ENCODE data around the gene OGFR. TPM values are rescaled to one million over a fixed set of nuclear protein-coding genes. Genes with fewer than 3 reads are reported as not detected.

Gene OGFR
- total RNA-seq, 1 experiment from 2014 or later = 78.9 TPM

DNA sequence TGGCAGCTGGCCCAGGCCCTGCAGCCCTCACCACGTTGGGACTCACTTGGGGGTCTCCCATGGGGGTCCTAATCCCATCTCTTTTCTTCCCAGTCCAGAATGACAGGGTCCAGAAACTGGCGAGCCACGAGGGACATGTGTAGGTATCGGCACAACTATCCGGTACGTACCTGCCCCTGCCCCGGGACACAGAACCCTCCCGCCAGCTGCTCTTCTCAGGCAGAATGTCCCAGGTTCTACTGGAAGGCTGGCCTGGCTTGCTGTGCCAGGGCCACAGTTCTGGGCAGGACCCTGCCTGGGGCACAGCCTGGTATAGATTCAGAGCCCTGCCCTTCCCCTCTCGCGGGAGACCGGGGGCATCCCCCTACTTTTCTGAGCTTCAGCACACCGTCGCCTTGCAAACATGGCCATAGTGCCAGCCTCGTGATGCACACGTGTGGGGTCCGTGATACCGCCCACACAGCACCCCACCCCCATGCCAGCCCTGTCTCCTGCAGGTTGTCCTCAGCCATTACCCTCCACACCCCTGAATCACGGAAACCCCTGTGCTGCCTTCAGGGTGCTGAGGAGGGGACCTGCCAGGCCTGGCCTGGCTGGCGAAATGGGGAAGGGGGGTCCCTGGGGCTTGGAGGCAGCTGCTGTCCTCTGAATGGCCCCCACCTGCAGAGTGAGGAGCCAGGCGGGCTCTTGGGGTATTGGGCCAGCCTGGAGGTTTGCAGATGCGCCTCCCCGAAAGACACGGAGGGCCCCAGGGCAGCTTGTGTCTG lies 3.0 kb downstream of the OGFR start:
- Histone ChIP-seq H3K4me1 (ENCODE audit: insufficient read depth, low read length) (peaks cover 20% of the 10 kb centered on the region), H3K9me3 (ENCODE audit: low read length) (no peaks in the 10 kb centered on the region), H3K4me3 (ENCODE audit: low read length) (no peak overlapping the region), H3K9ac (ENCODE audit: low read length) (no peak overlapping the region), H3F3A (ENCODE audit: low read length, unreplicated experiment) (no peaks in the 10 kb centered on the region), H3K27ac (ENCODE audit: low read length) (no peak overlapping the region), H3K4me2 (ENCODE audit: low read length) (0 out of 2 replicates have a peak overlapping the region, but pooled peaks have one; percentile 99), H2AFZ (ENCODE audit: low read length) (no peak overlapping the region), H3K36me3 (ENCODE audit: low read depth, low read length) (peaks cover 23% of the 10 kb centered on the region), H3K9me2 (replicated peaks; ENCODE audit: low read length) (no peaks in the 10 kb centered on the region), H3K79me2 (ENCODE audit: low read length) (peaks cover 32% of the 10 kb centered on the region), H4K20me1 (ENCODE audit: low read length) (peaks cover 14% of the 10 kb centered on the region), H3K27me3 (ENCODE audit: low read length) (no peaks in the 10 kb centered on the region)
- ChIA-PET POLR2A (ENCODE audit: unreplicated experiment) (interaction anchor here (0.6 kb wide), 2 partner anchors 13 to 68 kb away, joined by 3 read pairs; no protein-coding TSS in a partner anchor), CTCF (no interaction called here)
- TF ChIP-seq EZH2 (IDR thresholded peaks at IDR 0.05; ENCODE audit: low read length, unreplicated experiment) (no peak), EZH2phosphoT487 (IDR thresholded peaks at IDR 0.05; ENCODE audit: borderline replicate concordance, low read length) (no peak)
- TF ChIP-seq, protein P1, sequence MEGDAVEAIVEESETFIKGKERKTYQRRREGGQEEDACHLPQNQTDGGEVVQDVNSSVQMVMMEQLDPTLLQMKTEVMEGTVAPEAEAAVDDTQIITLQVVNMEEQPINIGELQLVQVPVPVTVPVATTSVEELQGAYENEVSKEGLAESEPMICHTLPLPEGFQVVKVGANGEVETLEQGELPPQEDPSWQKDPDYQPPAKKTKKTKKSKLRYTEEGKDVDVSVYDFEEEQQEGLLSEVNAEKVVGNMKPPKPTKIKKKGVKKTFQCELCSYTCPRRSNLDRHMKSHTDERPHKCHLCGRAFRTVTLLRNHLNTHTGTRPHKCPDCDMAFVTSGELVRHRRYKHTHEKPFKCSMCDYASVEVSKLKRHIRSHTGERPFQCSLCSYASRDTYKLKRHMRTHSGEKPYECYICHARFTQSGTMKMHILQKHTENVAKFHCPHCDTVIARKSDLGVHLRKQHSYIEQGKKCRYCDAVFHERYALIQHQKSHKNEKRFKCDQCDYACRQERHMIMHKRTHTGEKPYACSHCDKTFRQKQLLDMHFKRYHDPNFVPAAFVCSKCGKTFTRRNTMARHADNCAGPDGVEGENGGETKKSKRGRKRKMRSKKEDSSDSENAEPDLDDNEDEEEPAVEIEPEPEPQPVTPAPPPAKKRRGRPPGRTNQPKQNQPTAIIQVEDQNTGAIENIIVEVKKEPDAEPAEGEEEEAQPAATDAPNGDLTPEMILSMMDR (conservative IDR thresholded peaks at IDR 0.05; ENCODE audit: low read depth, low read length) = no peak
- ATAC-seq (no peak), DNase-seq (no peak)
- intact Hi-C loops (cut with micrococcal nuclease) = no loop called here
- BruUV-seq (replicated peaks) = no TSS peak

DNA sequence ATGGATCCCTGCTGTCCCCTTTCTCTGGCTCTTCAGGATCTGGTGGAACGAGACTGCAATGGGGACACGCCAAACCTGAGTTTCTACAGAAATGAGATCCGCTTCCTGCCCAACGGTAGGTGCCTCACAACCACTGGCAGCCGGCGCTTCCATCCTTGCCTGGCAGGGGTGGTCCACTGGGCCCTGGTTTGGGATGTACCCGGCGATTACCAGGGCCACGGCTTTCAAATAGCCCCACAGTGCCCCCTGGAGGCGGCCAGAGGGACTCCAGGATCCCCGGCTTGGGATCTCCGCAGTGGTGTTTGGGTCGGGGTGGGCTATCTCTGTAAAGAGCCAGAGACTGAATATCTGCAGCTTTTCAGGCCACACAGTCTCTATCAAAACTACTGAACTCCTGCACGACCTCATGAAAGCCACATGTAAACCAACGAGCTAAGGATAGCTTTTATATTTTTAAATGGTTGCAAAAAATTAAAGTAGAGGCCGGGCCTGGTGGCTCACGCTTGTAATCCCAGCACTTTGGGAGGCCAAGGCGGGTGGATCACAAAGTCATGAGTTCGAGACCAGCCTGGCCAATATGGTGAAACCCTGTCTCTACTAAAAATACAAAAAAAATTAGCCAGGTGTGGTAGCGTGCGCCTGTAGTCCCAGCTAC lies 3.7 kb downstream of the OGFR start:
- TF ChIP-seq EZH2phosphoT487 (IDR thresholded peaks at IDR 0.05; ENCODE audit: borderline replicate concordance, low read length) = no peak
- TF ChIP-seq EZH2 (IDR thresholded peaks at IDR 0.05; ENCODE audit: low read length, unreplicated experiment) = no peak
- TF ChIP-seq, protein P1 (conservative IDR thresholded peaks at IDR 0.05; ENCODE audit: low read depth, low read length) = peak; percentile 94
- BruUV-seq (replicated peaks) = no TSS peak
- H3K27ac ChIP-seq (ENCODE audit: low read length) = no peak overlapping the region
- POLR2A ChIA-PET (ENCODE audit: unreplicated experiment) = interaction anchor here (0.6 kb wide), 1 partner anchor 14 kb away, joined by 3 read pairs; no protein-coding TSS in a partner anchor
- peaks cover 32% of the 10 kb centered on the region for H3K79me2 ChIP-seq (ENCODE audit: low read length)
- no peak overlapping the region for H3K9ac ChIP-seq (ENCODE audit: low read length)
- CTCF ChIA-PET = no interaction called here
- H3K36me3 ChIP-seq (ENCODE audit: low read depth, low read length) = peaks cover 23% of the 10 kb centered on the region
- DNase-seq (peak; percentile 66), ATAC-seq (peak; percentile 48)
- intact Hi-C loops (cut with micrococcal nuclease) = no loop called here
- no peak overlapping the region for H3K4me3 ChIP-seq (ENCODE audit: low read length)
- no peaks in the 10 kb centered on the region for H3K27me3 ChIP-seq (ENCODE audit: low read length)
- no peaks in the 10 kb centered on the region for H3K9me3 ChIP-seq (ENCODE audit: low read length)
- no peak overlapping the region for H2AFZ ChIP-seq (ENCODE audit: low read length)
- no peak overlapping the region for H3K4me2 ChIP-seq (ENCODE audit: low read length)
- peaks cover 14% of the 10 kb centered on the region for H4K20me1 ChIP-seq (ENCODE audit: low read length)
- no peaks in the 10 kb centered on the region for H3F3A ChIP-seq (ENCODE audit: low read length, unreplicated experiment)
- H3K9me2 ChIP-seq (replicated peaks; ENCODE audit: low read length) = no peaks in the 10 kb centered on the region
- H3K4me1 ChIP-seq (ENCODE audit: insufficient read depth, low read length) = peaks cover 20% of the 10 kb centered on the region

Measured in PC-3 (cell line).